H1 (cell line): ENCODE results near the gene ZNF726. TPM values are rescaled to one million over a fixed set of nuclear protein-coding genes. Genes with fewer than 3 reads are reported as not detected.
"Not testable (repeated sequence)": the region's sequence is repeated elsewhere in the genome, so short reads cannot be mapped to it uniquely, and the experiment has no call there.

Experiments used
- CTCF ChIA-PET: fragments of 300-600 bp; sonication (Branson Sonifier 250); formaldehyde crosslinking; loops from one replicate; lab custom pipeline; 2021; ENCODE audit not compliant: partially characterized antibody; lab: Charles Lee
- POLR2A ChIA-PET: fragments of 300-600 bp; sonication (Branson Sonifier 250); formaldehyde crosslinking; loops from one replicate; lab custom pipeline; 2021; ENCODE audit warnings: inconsistent platforms; ENCODE audit not compliant: partially characterized antibody; lab: Charles Lee
- DNase-seq, 2 experiments: peaks; one replicate each; pipeline versions ENCODE4 v3.0.0 to v3.0.0-alpha.2; 2010 to 2022; ENCODE audit warnings: low spot score in 2 of 2, low read depth in 1 of 2, mixed read lengths in 1 of 2
- FAIRE-seq: peaks from 2 replicates; lab custom pipeline; 2011; peaks lifted over from hg19 to GRCh38; lab: Jason Lieb, UNC
- H2AFZ ChIP-seq: 2 replicates; pipeline ENCODE4 v1.8.1; 2012; ENCODE audit warnings: low read length, inconsistent platforms
- H2AK5ac ChIP-seq: 2 replicates; pipeline ENCODE4 v1.6.1; 2013; ENCODE audit warnings: low read depth, low read length
- H2BK120ac ChIP-seq: replicated peaks from 2 replicates; pipeline ENCODE3; 2013; ENCODE audit warnings: low read depth, low read length, inconsistent platforms
- H2BK12ac ChIP-seq: 2 replicates; pipeline ENCODE4 v1.6.1; 2013; ENCODE audit warnings: low read depth, low read length
- H2BK15ac ChIP-seq: 2 replicates; pipeline ENCODE4 v1.6.1; 2013; ENCODE audit warnings: low read length
- H2BK20ac ChIP-seq: 2 replicates; pipeline ENCODE4 v1.6.1; 2013; ENCODE audit warnings: low read length
- H2BK5ac ChIP-seq: 2 replicates; pipeline ENCODE4 v1.6.1; 2013; ENCODE audit warnings: low read depth, low read length
- H3K14ac ChIP-seq: 2 replicates; pipeline ENCODE4 v1.6.1; 2013; ENCODE audit warnings: inconsistent platforms; ENCODE audit not compliant: insufficient read length
- H3K18ac ChIP-seq: 2 replicates; pipeline ENCODE4 v1.6.1; 2013; ENCODE audit warnings: low read length; ENCODE audit errors: extremely low read depth
- H3K23ac ChIP-seq: 2 replicates; pipeline ENCODE4 v1.6.1; 2013; ENCODE audit warnings: inconsistent platforms; ENCODE audit not compliant: insufficient read length
- H3K23me2 ChIP-seq: 2 replicates; pipeline ENCODE4 v1.6.1; 2013; ENCODE audit warnings: low read depth, low read length
- H3K27ac ChIP-seq: 2 replicates; pipeline ENCODE4 v1.6.1; 2011; ENCODE audit warnings: low read depth, low read length, inconsistent platforms
- H3K27me3 ChIP-seq, 4 experiments: replicated peaks in 1 of 4; 1 replicate in 1 of 4; 2 replicates in 3 of 4; pipeline versions ENCODE4 v1.6.1 to v1.8.1; 2011 to 2013; ENCODE audit warnings: low read length in 3 of 4, mild to moderate bottlenecking in 3 of 4, inconsistent platforms in 2 of 4, mixed read lengths in 2 of 4, moderate library complexity in 1 of 4; ENCODE audit not compliant: control insufficient read depth in 3 of 4, insufficient read depth in 3 of 4; ENCODE audit errors: extremely low read depth in 1 of 4
- H3K36me3 ChIP-seq, 4 experiments: 2 replicates each; pipeline versions ENCODE4 v1.6.1 to v1.8.1; 2011 to 2013; ENCODE audit warnings: mild to moderate bottlenecking in 4 of 4, low read length in 3 of 4, moderate library complexity in 2 of 4, control low read depth in 1 of 4, inconsistent platforms in 1 of 4; ENCODE audit not compliant: insufficient read depth in 4 of 4, control insufficient read depth in 2 of 4
- H3K4ac ChIP-seq: replicated peaks from 2 replicates; pipeline ENCODE3; 2013; ENCODE audit warnings: low read length, low read depth, mixed read lengths, inconsistent platforms; ENCODE audit not compliant: insufficient read length
- H3K4me1 ChIP-seq, 4 experiments: replicated peaks in 1 of 4; 1 replicate in 1 of 4; 2 replicates in 3 of 4; pipeline versions ENCODE4 v1.6.1 to v1.8.1; 2011 to 2013; ENCODE audit warnings: low read length in 3 of 4, inconsistent platforms in 2 of 4, mixed read lengths in 1 of 4; ENCODE audit not compliant: insufficient read depth in 4 of 4, control insufficient read depth in 3 of 4
- H3K4me2 ChIP-seq, 2 experiments: 2 replicates each; pipeline versions ENCODE4 v1.6.1 to v1.8.1; 2011 to 2013; ENCODE audit warnings: low read depth in 2 of 2, low read length in 2 of 2, control low read depth in 1 of 2, inconsistent platforms in 1 of 2, mild to moderate bottlenecking in 1 of 2; ENCODE audit not compliant: insufficient read depth in 1 of 2
- H3K4me3 ChIP-seq, 4 experiments: fragments of 200-600, 300-600 bp in 1 of 4; sonication (generic), shearing (Covaris generic), sonication (Bioruptor Twin) in 1 of 4; 2 replicates each; pipeline versions ENCODE4 v1.5.1 to v1.8.1; 2011 to 2016; ENCODE audit warnings: low read length in 4 of 4, low read depth in 3 of 4, control low read depth in 2 of 4, inconsistent platforms in 2 of 4, mild to moderate bottlenecking in 2 of 4, mixed read lengths in 1 of 4, moderate library complexity in 1 of 4; ENCODE audit not compliant: insufficient read depth in 2 of 4; ENCODE audit errors: extremely low read depth in 1 of 4
- H3K56ac ChIP-seq: replicated peaks from 2 replicates; pipeline ENCODE3; 2013; ENCODE audit warnings: low read depth, mild to moderate bottlenecking, mixed read lengths, low read length, inconsistent platforms; ENCODE audit not compliant: insufficient read length
- H3K79me1 ChIP-seq: 2 replicates; pipeline ENCODE4 v1.6.1; 2013; ENCODE audit warnings: low read depth, low read length, control low read depth
- H3K79me2 ChIP-seq, 2 experiments: 2 replicates each; pipeline versions ENCODE4 v1.6.1 to v1.8.1; 2012 to 2013; ENCODE audit warnings: low read length in 2 of 2, mild to moderate bottlenecking in 2 of 2, inconsistent platforms in 1 of 2; ENCODE audit not compliant: insufficient read depth in 2 of 2, control insufficient read depth in 1 of 2
- H3K9ac ChIP-seq, 4 experiments: replicated peaks in 1 of 4; 1 replicate in 1 of 4; 2 replicates in 3 of 4; pipeline versions ENCODE4 v1.6.1 to v1.8.1; 2011 to 2013; ENCODE audit warnings: low read depth in 3 of 4, low read length in 3 of 4, control low read depth in 2 of 4, mild to moderate bottlenecking in 2 of 4, moderate library complexity in 2 of 4, inconsistent platforms in 1 of 4; ENCODE audit errors: extremely low read depth in 1 of 4
- H3K9me3 ChIP-seq, 2 experiments: 2 replicates each; pipeline versions ENCODE4 v1.6.1 to v1.8.1; 2012 to 2013; ENCODE audit warnings: mild to moderate bottlenecking in 2 of 2, moderate library complexity in 2 of 2, control low read depth in 1 of 2, inconsistent platforms in 1 of 2, low read depth in 1 of 2, low read length in 1 of 2, mixed read lengths in 1 of 2; ENCODE audit not compliant: insufficient read depth in 2 of 2
- H4K20me1 ChIP-seq, 2 experiments: replicated peaks in 1 of 2; 2 replicates each; pipeline versions ENCODE3 to v1.8.1; 2011 to 2013; ENCODE audit warnings: inconsistent platforms in 2 of 2, low read length in 2 of 2, mild to moderate bottlenecking in 1 of 2; ENCODE audit not compliant: insufficient read depth in 2 of 2, control insufficient read depth in 1 of 2
- H4K5ac ChIP-seq: 2 replicates; pipeline ENCODE4 v1.6.1; 2013; ENCODE audit warnings: low read length, low read depth, mixed read lengths, inconsistent platforms; ENCODE audit not compliant: insufficient read length
- H4K8ac ChIP-seq: 2 replicates; pipeline ENCODE4 v1.8.0; 2013; ENCODE audit warnings: mild to moderate bottlenecking, moderate library complexity, low read length, inconsistent platforms; ENCODE audit not compliant: insufficient read depth; ENCODE audit errors: extremely low read depth
- H4K91ac ChIP-seq: replicated peaks from 2 replicates; pipeline ENCODE3; 2013; ENCODE audit warnings: low read length, mixed read lengths, inconsistent platforms; ENCODE audit not compliant: insufficient read length
- WGBS, 2 experiments: shearing (Covaris generic) in 1 of 2; methylation state at CpG; one replicate each; pipeline versions ENCODE4 v1.1.6 to v1.1.7; 2013 to 2015; ENCODE audit warnings: low lambda C conversion rate in 2 of 2, mixed read lengths in 2 of 2, inconsistent platforms in 1 of 2, low coverage in 1 of 2, missing lambda C conversion rate in 1 of 2; ENCODE audit not compliant: insufficient replicate concordance in 2 of 2, insufficient coverage in 1 of 2, insufficient read length in 1 of 2; ENCODE audit errors: extremely low coverage in 1 of 2, missing lambda C conversion rate in 1 of 2; 5-methylcytosine and 5-hydroxymethylcytosine counted together
- polyA plus RNA-seq, 7 experiments: library from polyadenylated mRNA; depleted of rRNA in 3 of 7; stranded (reverse) in 5 of 7; unstranded in 2 of 7; fragments of >200 nt in 5 of 7; fragments of 200-250 nt in 2 of 7; gene quantifications; 1 replicate in 5 of 7; 2 replicates in 1 of 7; 4 replicates in 1 of 7; pipeline versions ENCODE4 v1.2.1 to v1.2.3, GENCODE V29; 2011 to 2013; ENCODE audit warnings: missing spikeins in 2 of 7, mixed read lengths in 2 of 7
- total RNA-seq: library from RNA; stranded (reverse); fragmentation: NEBNext Ultra II Directional; extraction: Animal tissue kit (Norgen Biotek cat#: 25700); gene quantifications from 2 replicates; pipeline ENCODE4 v1.2.1, GENCODE V29; 2021

The ZNF726 gene
- total and polyA plus RNA-seq, 2 of the 8 experiments (the other 6 are each of a cell fraction or from before 2014, with no cell fraction given), result not detected

DNA sequence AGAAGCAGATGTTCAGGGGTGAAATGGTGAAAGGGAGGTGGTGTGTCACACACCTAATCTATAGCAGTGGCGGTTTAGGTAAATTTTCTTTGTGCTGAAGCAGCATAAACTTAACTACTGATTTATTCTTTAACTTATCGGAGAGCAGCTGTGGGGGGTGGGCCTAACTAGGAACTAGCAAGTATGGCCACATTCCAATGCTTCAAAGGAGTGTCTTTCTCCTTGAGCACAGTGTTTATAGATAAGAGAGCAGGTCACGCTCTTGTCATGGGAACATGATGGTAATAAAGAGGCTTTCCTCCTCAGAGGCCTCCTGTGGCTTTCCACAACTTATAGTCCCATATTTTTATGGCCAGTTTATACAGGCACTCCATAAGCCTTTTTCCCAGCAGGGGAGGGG, 37.9 kb upstream of the ZNF726 start:
- WGBS, 2 experiments, result 89% methylated on average over 3 of the region's 3 CpGs; no CpG with 5 or more reads in 1 of the 2 experiments

More for the DNA sequence above, 37.9 kb upstream of the ZNF726 start:
- H3K18ac ChIP-seq, H2AFZ ChIP-seq, H2BK120ac ChIP-seq, H2BK5ac ChIP-seq, CTCF ChIA-PET, H4K20me1 ChIP-seq, H3K56ac ChIP-seq, H3K27me3 ChIP-seq, H3K9ac ChIP-seq, H2BK20ac ChIP-seq, H3K23ac ChIP-seq, H4K8ac ChIP-seq, H2AK5ac ChIP-seq, H3K79me1 ChIP-seq, H2BK15ac ChIP-seq, H3K79me2 ChIP-seq, FAIRE-seq, POLR2A ChIA-PET, H3K36me3 ChIP-seq, H3K4me2 ChIP-seq, H3K27ac ChIP-seq, H3K4me3 ChIP-seq, H3K23me2 ChIP-seq, H4K91ac ChIP-seq, H3K4ac ChIP-seq, H3K14ac ChIP-seq, H4K5ac ChIP-seq, H3K4me1 ChIP-seq, DNase-seq, H2BK12ac ChIP-seq: not testable (repeated sequence)
- H3K9me3 ChIP-seq, result peaks cover 22 to 63% of the 10 kb centered on the region in 2 experiments
